HG03558 (cell line): ENCODE results near the gene RNF157.

Experiments used
- ATAC-seq: cut with Tn5 transposase; IDR thresholded peaks from one replicate; pipeline ENCODE4 v1.9.1; 2021; ENCODE audit warnings: moderate number of reproducible peaks; ENCODE audit not compliant: unreplicated experiment; ENCODE audit errors: extremely low read depth

RNF157 gene

DNA sequence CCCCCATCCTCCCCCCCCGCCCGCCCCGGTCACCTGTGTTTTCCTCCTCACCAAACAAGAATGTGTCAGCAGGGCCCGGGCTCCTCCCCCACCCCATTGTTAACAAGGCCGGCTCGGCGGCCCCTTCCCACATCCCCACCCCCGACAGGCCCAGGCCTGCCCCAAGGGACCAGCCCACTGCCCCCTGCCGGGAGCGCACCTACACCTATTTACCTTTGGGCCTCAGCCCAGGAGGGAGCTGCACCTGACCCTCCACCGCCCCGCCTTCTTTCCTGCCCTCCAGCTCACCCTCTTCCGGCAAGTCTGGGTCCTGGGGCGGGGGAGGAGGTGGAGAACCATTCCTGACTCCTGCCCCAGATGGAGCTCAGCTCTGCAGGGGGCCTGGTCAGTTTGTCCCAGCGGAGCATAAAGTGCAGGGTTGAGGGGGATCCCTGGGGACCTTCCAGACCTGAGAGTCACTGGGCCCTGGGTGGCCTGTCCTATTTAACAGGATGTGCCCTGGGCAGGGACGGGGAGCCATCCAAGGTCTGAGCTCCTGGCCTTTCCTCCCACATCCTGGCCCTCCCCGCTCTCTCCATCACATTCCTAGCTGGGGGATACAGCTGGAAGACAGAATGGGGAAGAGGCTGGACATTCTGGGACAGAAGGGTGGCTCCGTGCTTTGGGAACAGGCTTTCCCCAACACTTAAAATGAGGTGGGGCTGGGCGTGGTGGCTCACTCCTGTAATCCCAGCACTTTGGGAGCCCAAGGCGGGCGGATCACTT, 107.5 kb downstream of the RNF157 start:
- ATAC-seq, result no peak

DNA sequence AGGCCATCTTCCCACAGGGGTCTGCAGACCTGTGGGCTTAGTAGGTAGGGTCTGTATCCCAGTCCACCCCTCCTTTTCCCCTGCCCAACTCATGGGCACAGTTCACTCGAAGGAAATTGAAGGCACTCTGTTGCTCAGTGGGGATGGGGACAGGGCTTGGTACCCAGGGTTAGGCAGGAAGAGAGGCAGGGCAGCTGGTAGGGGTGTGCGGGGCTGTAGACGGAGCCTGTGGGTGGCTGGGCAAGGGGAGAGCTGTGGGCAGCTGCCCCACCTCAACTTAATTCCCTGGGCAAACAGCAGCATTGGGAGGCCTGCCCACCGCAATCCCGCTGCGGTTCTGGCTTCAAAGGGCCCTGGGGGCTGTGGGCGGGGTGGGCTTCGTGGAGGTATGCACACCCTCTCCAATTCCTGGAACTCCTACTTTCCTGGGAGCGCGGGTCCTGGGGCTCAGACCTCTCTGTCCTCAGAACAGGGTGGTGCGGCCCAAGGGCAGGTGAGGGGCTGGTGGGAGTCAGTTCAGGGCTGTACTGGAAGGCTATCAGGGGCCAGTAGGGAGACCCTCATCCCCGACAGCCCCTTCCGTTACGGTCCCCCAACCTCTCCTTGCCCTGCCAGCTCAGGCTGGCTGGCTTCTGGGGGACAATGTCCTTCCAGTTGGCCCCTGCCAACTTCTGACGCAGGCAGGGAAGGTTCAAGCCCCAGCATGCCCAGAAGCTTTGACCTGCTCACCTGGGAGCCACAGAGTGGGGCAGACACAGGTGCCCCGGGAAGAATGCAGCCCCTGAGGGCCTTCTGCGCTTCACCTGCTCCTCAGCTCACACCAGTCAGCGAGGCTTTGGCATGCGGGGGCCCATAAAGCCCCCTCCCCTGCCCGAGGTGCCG, 108.4 kb downstream of the RNF157 start:
- no peak for ATAC-seq

- ATAC-seq, result no peak
Measured at GRCh38 chr17:76131051-76131691, 109.1 kb downstream of the RNF157 start.

DNA sequence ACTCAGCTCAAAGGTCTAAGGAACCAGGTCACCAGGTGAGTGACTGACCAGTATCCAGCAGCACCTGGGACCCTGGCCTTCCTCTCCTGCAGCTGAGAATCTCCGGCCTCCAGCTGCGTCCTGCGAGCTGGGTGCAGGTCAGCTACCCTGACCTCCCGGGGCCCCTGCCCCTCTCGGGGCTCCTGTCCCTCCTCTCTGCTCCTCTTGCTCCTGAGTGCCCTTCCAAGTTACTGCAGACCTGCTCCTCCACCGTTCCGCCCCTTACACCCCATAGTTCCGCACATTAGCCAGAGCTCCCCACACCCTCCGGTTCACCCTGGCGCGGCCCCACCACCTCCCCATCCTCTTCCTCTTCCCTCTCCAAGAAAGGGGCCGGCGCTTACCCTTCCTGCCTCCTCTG, 109.8 kb downstream of the RNF157 start:
- ATAC-seq, result no peak

DNA sequence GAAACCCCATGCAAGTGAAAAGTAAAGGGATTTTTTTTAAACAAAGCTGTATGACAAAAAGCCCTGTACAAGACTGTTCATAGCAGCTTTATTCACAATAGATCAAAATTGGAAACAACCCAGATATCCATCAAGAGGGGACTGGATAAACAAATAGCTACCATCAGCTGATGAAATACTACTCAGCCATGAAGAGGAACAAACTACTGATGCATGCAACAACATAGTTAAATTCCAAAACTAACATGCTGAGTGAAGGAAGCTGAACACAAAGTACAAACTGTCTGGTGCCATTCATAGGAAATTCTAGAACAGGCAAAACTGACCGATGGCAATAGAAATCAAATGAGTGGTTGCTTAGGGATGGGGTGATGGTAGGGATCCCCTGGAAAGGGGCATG, 114.4 kb downstream of the RNF157 start:
- no peak for ATAC-seq

GRCh38 chr17:76125391-76125675, 115.0 kb downstream of the RNF157 start:
- no peak for ATAC-seq

DNA sequence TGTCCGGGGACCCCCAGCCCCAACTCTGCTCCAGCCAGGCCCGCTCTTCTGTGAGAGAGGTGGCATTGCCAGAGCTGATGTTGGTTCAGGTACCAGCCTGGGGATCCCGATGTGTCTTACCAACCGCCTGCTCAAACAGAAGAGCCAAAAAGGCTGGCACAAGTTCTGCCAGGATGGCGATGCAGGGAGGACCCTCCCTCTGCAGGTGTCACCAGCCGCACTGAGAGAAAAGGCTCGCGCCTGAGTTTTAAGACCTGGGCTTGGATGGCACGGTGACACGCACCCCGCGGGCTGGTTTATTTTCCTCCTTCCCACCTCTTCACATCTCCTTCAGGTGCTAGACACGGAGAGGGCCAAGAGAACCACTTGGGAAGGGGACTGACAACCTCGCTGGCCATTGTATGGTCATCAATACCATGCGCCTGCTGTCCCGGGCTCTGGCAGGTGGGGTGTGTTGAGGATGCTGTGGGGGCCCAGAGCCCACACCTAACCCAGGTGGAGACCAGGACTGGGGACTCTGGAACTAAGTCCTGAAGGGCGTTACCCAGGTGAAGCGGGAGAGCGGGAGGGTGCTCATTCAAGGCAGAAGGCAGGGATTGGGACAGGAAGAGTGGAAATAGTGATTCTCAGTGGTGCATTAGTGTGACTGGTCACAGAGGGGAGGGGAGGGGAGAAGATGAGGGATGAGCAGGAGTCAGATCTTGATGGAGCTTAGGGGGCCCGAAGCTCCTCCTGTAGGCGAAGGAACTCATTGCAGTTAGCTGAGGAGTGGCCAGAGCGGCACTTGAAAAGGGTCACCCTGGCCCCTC, 115.5 kb downstream of the RNF157 start:
- no peak for ATAC-seq

DNA sequence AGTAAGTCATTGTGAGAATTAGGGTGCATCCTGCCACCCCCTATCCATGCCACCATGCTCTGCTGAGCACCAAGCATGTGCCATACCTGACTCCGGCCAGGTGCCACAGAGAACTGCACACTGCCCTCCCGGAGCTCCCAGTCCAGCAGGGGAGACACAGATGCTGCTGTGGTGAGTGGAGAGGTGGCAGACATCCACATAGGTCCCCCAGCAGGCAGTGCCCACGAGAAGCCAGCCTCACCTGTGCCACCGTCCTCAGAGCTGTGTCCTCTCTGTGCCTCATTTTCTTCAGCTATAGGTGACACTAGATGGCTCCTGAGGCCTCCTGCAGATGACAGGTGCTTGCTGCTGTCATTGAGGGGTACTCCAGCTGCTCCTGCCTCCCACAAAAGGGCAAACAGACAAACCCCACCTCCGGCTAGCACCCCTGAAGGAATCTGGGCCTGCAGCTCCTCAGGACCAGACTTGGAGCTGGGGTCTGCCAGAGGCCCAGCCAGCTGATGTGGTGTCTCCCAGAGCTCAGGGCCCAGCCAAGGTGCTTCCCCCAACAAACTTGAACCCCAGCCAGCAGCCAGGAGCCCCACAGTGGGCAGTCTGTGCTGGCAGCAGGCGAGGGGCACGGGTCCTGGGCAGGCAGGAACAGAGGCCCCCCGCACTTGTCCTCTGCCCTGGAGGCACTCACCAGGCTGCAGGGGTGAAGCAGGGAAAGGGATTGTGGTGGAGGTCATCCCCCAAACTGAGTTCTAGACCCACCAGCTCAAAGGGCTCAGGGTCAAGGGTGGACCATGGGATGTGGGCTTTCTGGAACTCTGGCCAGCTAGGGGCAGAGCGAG, 116.3 kb downstream of the RNF157 start:
- no peak for ATAC-seq

DNA sequence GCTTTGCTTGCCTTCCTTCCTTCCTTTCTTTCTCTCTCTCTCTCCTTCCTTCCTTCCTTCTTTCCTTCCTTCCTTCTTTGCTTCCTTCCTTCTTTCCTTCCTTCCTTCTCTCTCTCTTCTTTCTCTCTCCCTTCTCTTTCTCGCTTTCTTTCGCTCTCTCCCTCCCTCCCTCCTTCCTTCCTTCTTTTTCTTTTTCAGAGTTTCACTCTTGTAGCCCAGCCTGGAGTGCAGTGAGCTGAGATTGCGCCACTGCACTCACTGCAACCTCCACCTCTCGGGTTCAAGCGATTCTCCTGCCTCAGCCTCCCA, 117.1 kb downstream of the RNF157 start:
- no peak for ATAC-seq

DNA sequence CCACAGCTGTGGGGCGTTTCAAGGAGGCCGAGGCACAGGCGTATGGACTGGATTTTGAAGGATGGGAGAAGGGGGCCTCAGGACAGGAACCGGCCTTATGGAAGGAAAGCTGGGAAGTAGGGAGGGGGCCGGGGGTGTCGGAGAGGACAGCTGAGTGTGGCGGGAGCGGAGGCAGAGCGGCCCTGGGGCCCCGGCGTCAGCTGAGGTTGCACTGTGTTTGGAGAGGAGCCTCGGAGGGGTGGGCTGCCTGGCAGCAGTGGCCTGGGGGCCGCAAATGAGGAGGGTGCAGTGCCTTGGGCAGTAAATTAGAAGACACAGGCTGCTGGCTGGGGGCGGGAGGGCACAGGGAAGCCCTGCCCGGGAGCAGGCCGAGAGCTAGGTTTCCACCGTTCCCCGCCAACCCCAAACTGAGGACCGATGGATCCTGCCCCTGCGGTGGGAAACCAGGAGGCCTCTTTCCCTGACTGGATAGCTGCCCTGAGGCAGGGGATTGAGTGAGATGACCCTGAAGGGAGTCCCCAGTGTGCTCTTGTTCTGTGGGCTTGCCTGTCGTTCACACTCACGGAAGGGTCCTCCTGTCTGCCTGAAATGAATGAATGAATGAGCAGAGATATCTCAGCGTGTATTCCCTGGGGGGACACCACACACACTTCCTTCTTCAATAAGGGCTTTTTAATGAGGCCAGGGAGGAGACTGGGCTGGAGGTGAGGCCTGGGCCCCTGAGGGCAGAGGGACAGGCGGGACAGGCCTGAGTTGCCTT, 117.7 kb downstream of the RNF157 start:
- no peak for ATAC-seq

DNA sequence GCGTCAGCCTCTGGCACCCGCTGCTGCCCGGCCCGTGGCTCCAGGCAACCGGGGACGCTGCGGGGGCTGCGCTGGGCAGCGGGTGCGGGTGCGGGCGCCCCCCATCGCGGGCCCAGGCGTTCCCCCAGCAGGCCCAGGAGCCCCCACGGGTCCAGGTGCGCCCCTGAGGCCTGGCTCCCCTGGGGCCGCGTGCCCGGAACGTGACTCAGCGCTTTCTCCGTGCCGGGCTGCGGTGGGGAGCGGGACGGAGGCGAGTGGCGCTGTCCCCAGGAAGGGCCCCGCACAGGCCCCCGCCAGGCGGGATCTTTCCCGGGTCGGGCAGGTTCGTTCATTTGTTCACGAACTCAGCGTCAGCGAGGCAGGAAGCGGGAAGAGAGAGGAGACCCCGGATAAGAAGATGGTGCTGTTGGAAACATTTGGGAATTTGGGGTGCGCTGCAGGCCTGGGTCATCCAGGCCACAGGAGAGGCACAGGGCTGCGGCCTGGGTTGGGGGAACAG, 118.3 kb downstream of the RNF157 start:
- no peak for ATAC-seq

DNA sequence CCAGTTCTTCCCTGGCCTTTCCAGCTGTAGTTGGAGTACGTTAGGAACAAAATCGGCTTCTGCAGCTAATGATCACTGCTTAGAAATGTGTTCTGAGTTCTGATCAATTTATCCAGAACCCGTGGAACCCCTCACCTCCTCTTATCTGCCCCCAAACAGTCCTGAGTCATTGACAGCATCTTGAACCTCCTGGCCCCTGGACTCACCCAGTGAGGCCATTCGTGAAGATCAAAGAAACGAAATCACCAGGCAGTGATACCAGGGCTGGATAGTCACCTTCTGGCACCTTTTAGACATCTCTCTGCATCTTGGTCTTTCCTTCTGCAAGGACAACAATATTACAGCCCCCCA, 119.7 kb downstream of the RNF157 start:
- ATAC-seq, result no peak

DNA sequence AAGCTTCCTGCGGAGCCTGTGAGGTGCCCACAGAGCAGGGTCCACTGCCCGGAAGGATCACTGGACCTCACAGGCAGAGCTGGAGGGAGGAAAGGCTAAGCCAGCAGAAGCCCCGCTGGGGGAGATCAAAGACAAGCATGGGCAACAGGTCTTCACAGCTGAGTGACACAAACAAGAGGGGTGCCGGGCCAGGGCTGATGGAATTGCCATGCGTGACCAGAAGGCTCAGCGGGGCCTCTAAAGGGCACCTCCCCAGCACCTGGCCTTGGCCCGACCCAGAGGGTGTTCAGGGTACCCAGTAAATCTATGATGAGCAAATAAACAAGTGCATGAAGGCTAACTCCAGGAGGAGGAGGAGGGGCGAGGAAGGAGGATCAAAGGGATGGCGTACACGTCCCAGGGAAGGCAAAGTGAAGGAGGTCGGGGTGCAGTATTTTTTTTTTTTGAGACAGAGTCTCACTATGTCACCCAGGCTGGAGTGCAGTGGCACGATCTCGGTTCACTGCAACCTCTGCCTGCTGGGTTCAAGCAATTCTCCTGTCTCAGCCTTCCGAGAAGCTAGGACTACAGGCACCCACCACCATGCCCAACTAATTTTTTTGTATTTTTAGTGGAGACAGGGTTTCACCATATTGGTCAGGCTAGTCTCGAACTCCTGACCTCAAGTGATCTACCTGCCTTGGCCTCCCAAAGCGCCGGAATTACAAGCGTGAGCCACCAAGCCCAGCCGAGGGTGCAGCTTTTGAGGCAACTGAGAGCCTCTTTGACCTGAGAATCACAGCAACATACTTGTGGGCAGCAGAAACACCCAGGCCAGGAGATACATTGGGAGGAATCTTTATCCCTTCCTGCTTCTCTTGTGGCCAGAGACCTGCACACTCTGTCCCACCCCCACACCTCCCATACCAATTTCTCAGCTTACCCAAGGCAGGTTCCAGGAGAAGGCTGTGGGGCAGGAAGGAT, 120.6 kb downstream of the RNF157 start:
- no peak for ATAC-seq

DNA sequence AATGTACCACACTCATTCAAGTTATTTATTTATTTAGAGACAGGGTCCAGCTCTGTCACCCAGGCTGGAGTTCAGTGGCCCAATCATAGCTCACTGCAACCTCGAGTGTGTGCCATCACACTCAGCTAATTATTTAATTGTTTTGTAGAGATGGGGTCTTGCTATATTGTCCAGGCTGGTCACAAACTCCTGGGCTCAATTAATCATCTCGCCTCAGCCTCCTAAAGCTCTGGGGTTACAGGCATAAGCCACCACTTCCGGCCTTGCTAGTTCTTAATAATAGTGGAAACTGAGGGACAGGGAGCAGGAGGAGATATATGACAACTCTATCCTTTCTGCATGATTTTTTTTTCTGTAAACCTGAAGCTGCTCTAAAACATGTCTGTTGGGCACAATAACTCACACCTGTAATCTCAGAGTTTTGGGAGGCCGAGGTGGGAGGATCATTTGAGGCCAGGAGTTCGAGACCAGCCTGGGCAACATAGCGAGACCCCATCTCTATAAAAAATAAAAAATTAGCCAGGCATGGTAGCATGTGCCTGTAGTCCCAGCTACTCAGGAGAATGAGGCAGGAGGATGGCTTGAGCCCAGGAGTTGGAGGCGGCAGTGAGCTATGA, 125.0 kb downstream of the RNF157 start:
- no peak for ATAC-seq

DNA sequence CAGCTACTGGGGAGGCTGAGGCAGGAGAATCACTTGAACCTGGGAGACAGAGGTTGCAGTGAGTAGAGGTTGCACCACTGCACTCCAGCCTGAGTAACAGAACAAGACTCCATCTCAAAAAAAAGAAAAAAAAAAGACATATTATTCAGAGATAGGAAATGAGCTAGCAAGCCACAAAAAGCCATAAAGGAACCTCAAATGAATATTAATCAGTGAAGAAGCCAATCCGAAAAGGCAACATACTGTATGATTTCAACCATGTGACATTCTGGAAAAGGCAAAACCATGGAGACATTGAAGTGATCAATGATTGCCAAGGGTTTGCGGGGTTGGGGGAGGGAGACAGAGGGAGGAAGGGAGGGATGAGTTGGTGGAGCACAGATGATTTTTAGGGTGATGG, 128.3 kb downstream of the RNF157 start:
- no peak for ATAC-seq

GRCh38 chr17:76107509-76107908, 132.8 kb downstream of the RNF157 start:
- no peak for ATAC-seq

GRCh38 chr17:76106703-76107102, 133.6 kb downstream of the RNF157 start:
- ATAC-seq, result no peak

DNA sequence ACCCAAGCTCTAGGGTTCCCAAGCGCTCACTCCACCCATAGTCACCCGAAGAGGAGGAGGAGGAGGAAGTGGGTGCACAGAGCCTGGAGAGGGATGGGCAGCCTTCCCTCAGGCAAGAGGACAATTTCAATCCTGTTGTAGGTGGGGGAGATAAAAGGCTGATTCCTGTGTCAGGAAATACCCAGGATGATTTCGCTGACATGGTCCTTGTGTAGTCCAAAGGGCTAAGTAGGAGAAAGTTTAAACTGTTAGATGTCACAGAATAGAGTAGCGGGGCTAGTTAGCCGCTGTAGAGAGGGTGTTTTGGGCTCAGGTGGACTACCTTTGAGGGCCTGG, 135.4 kb downstream of the RNF157 start:
- no peak for ATAC-seq
